ES-I3 (cell line): ENCODE measurements around the gene MEIOSIN.
"Not testable (repeated sequence)": the region's sequence is repeated elsewhere in the genome, so short reads cannot be mapped to it uniquely, and the experiment has no call there.

ENCODE experiments used
- H3K36me3 ChIP-seq: 2 replicates; pipeline ENCODE4 v1.6.1; 2013; ENCODE audit warnings: mild to moderate bottlenecking, low read length, control low read depth, moderate library complexity; ENCODE audit not compliant: insufficient read depth
- H3K4me1 ChIP-seq: 2 replicates; pipeline ENCODE4 v1.6.1; 2013; ENCODE audit warnings: mild to moderate bottlenecking, control low read depth, low read length; ENCODE audit not compliant: insufficient read depth
- H3K9ac ChIP-seq: 2 replicates; pipeline ENCODE4 v1.6.1; 2013; ENCODE audit warnings: low read depth, mild to moderate bottlenecking, low read length, moderate library complexity
- H3K9me3 ChIP-seq: 2 replicates; pipeline ENCODE4 v1.6.1; 2013; ENCODE audit warnings: mild to moderate bottlenecking, low read length, moderate library complexity; ENCODE audit not compliant: control insufficient read depth, insufficient read depth

The MEIOSIN gene

DNA sequence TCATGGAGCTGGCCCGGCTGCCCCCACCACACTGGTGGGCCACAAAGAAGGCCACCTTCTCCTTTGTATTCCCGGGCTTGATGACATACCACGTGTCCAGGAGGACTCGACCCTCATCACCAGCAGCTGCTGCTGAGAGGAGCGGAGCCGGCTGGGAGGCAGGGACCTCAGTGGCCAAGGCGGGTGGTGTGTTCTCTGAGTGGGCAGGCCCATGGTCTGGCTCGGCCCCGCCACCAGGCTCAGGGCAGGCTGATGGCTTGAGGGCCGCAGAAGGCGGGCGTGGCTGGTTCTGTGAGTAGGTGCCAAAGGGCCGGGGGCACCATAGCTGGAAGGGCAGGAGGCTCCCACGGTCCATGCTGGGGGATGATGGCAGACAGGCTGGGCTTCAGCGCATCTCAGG lies 20.1 kb upstream of the MEIOSIN start:
- Histone ChIP-seq H3K4me1 (peaks cover 11% of the 10 kb centered on the region; the same call in 1 of the 2 replicates), H3K36me3 (no peaks in the 10 kb centered on the region), H3K9me3 (no peaks in the 10 kb centered on the region), H3K9ac (no peak overlapping the region)

DNA sequence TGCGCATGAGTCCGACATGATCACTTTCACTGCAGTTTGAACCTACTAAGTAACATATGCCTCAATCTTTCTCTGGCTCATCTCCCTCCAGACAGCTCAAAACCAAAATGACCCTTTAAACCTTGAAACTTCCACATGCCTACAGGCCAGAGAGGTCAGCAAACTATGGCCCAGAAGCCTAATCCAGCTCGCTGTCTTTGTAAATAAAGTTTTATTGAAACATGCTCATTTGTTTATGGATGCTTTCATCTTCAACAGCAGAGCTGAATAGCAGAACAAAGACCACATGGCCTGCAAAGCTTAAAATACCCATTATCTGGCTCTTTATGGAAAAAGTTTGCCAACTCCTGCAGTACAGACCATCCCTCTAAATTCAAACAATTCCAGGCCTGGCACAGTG lies 18.1 kb upstream of the MEIOSIN start:
- Histone ChIP-seq H3K4me1 (peaks cover 16% of the 10 kb centered on the region; the same call in 1 of the 2 replicates), H3K36me3 (peaks cover 3% of the 10 kb centered on the region; the same call in 1 of the 2 replicates), H3K9ac (no peak overlapping the region), H3K9me3 (no peaks in the 10 kb centered on the region)

DNA sequence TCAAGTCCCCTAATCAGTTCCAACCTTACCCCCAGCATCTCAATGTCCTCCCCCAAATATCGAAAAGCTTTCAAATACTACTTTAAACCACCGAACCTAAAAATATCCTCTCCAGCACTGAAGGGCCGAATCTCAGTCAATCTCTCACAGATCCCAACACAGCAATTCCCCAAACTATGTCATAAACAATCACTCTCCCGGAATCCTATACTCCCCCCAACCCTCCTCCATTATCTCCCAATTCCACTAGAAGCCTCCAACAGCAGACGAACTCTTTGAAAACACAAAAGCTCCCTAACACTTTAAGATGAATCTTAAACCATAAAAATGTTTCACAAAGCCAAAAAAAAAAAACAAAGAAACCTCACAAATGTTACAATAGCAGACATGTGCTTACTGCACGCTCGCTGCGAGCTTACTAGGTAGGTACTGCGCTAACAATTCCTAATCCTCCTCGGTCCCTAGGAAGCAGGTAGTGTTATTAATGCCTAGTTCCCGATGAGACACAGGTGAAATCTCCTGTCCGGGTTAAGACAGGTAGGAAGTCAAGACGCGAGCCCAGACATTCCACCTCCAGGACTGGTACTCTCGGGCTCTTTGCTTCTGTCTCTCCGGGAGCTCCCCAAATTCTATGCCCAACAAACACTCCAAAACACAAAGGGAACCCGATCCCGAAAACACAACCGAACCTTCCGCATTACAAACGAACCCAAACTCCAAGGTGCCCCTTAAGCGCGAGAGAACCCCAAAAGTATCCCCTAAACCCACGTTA lies 16.7 kb upstream of the MEIOSIN start:
- Histone ChIP-seq H3K4me1 (peaks cover 16% of the 10 kb centered on the region; the same call in 1 of the 2 replicates), H3K9ac (peak overlapping the region; percentile 92), H3K36me3 (peaks cover 3% of the 10 kb centered on the region; the same call in 1 of the 2 replicates), H3K9me3 (no peaks in the 10 kb centered on the region)

DNA sequence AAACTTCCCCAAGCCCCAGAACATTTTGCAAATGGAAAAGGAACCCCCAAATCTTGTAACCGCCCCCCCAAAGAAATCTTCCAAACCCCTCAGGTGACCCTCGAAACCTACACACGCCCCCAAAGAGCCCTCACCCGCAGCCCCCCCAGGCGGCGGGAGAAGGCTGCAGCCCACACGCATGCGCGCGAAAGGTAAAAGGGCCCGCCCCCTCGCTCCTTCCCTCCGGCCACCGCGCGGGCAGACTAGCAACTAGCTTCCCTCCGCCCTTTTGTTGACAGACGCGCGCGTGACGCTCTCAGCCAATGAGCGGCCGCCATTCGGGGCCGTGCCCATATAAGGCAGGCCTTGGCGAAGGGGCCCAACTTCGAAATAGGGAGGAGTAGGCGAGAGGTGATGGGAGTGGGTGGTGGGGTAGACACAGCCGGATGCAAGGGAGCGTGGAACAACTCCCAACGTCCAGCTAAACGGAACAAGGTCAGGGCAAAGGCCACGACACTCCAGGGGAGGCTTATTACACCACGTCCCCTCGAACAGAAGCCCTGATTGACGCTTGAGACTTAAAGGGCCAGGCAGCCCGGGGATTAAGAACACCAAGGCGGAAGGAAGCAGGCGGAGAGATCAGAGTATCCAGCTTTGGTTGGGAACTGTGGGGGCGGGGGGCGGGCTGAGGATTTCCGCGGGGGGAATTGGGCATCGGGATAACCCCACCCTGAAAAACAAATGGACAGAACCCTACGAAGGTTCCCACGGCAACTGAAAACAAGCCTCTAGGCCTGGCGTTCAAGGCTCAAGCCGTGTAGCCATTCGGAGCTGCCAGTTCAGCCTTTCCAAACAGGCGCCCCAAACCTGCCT lies 15.9 kb upstream of the MEIOSIN start:
- peak overlapping the region; percentile 92 for H3K9ac ChIP-seq
- H3K9me3 ChIP-seq, result no peaks in the 10 kb centered on the region
- H3K4me1 ChIP-seq, result peaks cover 16% of the 10 kb centered on the region; the same call in 1 of the 2 replicates
- H3K36me3 ChIP-seq, result peaks cover 3% of the 10 kb centered on the region; the same call in 1 of the 2 replicates

DNA sequence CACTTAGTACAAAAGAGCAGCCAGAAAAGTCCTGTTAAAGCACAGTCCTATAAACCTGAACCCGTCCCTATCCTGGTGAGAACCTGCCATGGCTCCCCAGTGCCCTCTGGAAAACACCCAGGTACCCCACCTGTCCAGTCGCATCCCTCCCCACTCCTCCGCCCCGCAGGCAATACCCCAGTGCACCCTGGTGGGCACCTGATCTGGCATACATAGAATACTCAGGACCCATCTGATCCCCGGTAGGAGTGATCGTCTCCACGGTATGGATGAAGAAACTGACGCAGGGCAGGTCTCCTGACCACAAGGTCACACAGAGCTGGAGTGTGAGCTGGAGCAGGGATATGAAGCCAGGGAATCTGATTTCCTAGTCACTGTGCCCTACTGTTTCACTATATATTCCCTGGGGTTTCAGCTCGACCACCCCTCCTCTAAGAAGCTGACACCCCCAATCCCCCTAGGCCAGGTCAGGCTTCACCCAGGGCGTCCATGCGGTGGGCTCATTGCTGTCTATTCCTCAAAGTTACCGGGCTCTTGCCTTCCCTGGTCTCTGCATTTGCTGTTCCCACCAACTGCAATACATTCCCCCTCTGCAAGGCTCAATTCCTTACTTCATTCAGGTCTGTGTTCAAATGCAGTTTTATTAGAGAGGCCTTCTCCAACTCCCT lies 15.1 kb upstream of the MEIOSIN start:
- peaks cover 7% of the 10 kb centered on the region for H3K36me3 ChIP-seq
- H3K9ac ChIP-seq, result peak overlapping the region; percentile 69
- H3K4me1 ChIP-seq, result peaks cover 16% of the 10 kb centered on the region; the same call in 1 of the 2 replicates
- no peaks in the 10 kb centered on the region for H3K9me3 ChIP-seq

DNA sequence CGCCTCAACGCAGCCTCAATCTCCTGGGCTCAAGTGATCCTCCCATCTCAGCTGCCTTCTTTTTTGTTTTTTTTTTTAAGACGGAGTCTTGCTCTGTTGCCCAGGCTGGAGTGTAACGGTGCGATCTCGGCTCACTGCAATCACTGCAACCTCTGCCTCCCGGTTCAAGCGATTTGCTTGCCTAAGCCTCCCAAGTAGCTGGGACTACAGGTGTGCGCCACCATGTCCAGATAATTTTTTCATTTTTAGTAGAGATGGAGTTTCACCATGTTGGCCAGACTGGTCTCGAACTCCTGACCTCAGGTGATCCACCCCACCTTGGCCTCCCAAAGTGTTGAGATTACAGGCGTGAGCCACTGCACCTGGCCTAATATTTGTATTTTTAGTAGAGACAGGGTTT lies 13.2 kb upstream of the MEIOSIN start:
- not testable (repeated sequence) for H3K9ac ChIP-seq, H3K9me3 ChIP-seq, H3K36me3 ChIP-seq
- H3K4me1 ChIP-seq, result peaks cover 15% of the 10 kb centered on the region; the same call in 1 of the 2 replicates

DNA sequence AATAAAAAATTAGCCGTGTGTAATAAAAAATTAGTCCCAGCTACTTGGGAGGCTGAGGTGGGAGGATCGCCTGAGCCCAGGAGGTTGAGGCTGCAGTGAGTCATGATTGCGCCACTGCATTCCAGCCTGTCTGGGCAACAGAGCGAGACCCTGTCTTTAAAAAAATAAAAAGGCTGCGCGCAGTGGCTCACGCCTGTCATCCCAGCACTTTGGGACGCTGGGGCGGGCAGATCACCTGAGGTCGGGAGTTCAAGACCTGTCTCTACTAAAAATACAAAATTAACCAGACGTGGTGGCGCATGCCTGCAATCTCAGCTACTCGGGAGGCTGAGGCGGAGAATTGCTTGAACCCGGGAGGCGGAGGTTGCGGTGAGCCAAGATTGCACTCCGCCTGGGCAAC lies 4.6 kb upstream of the MEIOSIN start:
- not testable (repeated sequence) for H3K36me3 ChIP-seq, H3K9ac ChIP-seq, H3K4me1 ChIP-seq, H3K9me3 ChIP-seq

DNA sequence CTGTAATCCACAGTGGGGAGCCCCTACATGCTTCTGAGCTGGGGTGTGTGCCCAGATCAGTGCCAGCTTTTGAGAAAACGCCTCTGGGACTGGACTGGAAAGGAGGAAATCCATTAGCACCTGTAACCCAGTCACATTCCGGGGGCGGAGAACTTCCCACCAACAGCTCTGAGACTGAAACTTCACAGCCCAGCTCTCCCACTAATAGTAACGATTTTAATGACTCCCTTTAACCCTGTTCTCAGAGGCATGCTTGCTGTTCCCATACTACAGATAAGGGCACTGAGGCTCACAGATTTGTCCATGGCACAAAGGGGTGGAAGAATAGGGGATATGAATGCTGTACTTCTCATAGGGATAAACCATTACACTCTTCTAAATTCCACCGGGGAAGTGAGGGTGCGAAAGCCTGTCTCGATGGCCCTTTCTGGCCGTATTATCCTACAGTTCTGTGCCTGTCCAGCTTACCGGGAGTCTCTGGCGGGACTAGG lies 3.4 kb upstream of the MEIOSIN start:
- no peaks in the 10 kb centered on the region for H3K9me3 ChIP-seq

DNA sequence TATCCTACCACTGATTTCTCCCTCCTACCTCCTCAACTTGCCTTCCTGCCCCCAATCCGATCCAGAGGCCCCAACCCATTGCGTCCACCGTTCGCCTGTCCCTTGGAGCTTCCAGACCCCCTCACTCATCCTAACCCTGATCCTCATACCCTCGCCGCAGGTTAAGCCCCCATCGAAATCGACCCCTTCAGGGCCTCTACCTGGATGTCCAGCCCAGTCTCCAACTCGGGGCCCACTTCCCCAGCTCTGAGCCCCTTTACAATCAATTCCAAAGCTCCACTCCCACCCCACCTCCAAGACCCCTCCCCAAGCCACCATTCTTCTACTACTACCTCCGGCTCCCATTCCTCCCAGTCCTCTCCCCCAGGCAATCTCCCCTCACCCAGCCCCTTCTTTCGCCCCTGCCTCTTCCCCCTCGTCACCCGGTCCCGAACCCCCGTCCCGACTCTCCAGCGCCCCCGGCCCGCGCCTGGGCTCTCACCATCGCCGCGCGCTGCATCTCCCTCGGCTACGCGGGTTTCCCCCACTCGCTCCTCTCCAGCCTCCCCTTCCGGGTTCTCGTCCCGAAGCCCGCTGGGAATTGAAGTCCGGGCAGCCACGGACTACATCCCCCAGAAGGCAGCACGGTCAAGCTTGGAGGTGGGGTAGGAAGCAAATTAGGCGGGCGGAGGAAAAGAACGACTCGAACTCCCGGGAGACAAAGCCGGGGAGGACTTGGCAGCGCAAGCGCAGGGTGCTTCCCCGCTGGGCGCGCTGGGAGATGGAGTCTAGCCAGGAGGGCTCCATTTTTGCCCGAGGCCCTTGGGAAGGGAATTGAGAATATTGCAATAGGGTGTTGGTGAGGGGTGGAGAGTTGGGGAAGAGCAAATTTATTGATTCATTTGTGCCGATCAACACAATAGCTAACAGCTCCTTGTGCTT lies 2.6 kb upstream of the MEIOSIN start, which contains the start of gene FBXO46:
FBXO46 (minus strand) TSS at position 529 of the 921 bp plus-strand sequence. CDS start 17,401 bp downstream, outside the sequence.
- no peaks in the 10 kb centered on the region for H3K36me3 ChIP-seq
- peaks cover 3% of the 10 kb centered on the region; the same call in 1 of the 2 replicates for H3K4me1 ChIP-seq
- no peaks in the 10 kb centered on the region for H3K9me3 ChIP-seq
- peak within 1 kb of the TSS; percentile 75 for H3K9ac ChIP-seq

More for the DNA sequence above, 3.4 kb upstream of the MEIOSIN start:
- Histone ChIP-seq H3K36me3 (no peaks in the 10 kb centered on the region), H3K9ac (peak overlapping the region; percentile 75), H3K4me1 (peaks cover 3% of the 10 kb centered on the region; the same call in 1 of the 2 replicates)

DNA sequence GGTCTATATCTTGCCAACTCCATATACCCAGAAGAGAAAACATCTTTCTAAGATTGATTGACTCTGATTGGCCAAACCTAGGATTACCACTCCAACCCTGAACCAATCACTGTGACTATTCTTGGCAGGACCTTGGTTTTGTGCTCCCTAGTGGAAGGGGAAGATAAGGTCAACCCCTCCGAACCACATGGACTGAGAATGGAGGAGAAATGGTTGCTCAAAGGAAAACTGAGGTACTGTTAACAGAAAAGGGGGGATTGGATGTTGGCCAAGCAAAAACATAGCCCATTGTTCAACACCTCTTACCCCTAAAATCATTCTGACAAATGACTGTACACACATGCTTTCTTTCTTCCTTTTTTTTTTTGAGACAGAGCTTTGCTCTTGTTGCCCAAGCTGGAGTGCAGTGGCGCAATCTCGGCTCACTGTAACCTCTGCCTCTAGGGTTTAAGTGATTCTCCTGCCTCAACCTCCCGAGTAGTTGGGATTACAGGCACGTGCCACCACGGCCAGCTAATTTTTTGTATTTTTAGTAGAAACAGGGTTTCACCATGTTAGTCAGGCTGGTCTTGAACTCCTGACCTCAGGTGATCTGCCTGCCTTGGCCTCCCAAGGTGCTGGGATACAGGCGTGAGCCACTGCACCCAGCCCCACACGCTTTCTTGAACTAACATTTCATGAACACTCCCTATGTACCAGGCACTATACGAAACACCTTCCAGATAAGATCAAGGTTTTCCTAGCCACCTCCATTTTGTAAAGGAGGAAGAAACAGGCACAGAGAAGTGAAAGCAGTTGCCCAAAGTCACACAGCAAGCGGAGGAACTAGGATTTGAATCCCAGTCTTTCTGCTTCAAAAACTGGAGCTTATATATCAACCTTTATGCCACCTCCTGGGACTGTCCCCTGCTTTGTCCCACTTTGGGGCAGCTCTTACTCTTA lies 6.5 kb downstream of the MEIOSIN start:
- Histone ChIP-seq H3K4me1 (peaks cover 2% of the 10 kb centered on the region; the same call in 1 of the 2 replicates), H3K9ac (no peak overlapping the region), H3K36me3 (no peaks in the 10 kb centered on the region), H3K9me3 (no peaks in the 10 kb centered on the region)

DNA sequence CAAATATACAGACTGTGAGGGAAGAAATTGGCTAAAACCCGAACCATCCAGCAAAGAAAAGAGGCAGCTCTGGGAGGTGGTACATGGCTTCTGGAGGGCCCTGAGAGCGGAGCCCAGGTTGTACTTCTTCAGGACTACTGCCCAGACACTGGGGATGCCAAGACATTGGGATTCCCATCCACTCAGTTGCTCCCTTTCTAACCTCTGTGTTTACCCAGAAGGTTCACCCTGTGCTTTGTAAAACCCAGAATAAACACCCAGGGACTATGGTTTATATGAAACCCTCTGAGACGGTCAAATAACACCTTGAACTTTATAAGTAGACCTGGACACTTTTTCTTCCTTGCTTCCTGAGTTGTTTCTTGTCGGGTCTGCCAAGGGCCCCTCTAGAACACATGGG lies 9.7 kb downstream of the MEIOSIN start:
- no peak overlapping the region for H3K9ac ChIP-seq
- H3K9me3 ChIP-seq, result no peaks in the 10 kb centered on the region
- no peaks in the 10 kb centered on the region for H3K36me3 ChIP-seq
- no peaks in the 10 kb centered on the region; the same call in 1 of the 2 replicates for H3K4me1 ChIP-seq

DNA sequence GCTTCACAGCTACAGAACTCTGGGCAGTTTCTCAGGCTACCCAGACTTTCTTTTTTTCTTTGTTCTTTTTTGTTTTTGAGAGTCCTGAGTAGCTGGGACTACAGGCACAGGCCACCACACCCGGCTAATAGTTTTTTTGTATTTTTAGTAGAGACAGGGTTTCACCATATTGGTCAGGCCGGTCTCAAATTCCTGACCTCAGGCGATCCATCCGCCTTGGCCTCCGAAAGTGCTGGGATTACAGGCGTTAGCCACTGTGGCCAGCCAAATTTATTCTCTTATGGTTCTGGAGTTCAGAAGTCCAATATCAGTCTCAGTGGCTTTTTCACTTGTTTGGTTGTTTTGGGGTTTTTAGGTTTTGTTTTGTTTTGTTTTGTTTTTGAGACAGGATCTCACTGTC lies 12.4 kb downstream of the MEIOSIN start:
- no peaks in the 10 kb centered on the region for H3K9me3 ChIP-seq
- no peaks in the 10 kb centered on the region; the same call in 1 of the 2 replicates for H3K4me1 ChIP-seq
- H3K36me3 ChIP-seq, result no peaks in the 10 kb centered on the region
- H3K9ac ChIP-seq, result no peak overlapping the region
